CD4-positive, alpha-beta T cell treated with Interleukin-6 for 4 hours (primary cell): ENCODE measurements around the gene SMG6.
A peak's percentile ranks its signal among the peaks of the same experiment; 100 is the strongest.

Source experiments
- DNase-seq: peaks from one replicate; pipeline ENCODE4 v3.0.0-alpha.2; 2020; ENCODE audit warnings: mixed read lengths

Gene SMG6

DNA sequence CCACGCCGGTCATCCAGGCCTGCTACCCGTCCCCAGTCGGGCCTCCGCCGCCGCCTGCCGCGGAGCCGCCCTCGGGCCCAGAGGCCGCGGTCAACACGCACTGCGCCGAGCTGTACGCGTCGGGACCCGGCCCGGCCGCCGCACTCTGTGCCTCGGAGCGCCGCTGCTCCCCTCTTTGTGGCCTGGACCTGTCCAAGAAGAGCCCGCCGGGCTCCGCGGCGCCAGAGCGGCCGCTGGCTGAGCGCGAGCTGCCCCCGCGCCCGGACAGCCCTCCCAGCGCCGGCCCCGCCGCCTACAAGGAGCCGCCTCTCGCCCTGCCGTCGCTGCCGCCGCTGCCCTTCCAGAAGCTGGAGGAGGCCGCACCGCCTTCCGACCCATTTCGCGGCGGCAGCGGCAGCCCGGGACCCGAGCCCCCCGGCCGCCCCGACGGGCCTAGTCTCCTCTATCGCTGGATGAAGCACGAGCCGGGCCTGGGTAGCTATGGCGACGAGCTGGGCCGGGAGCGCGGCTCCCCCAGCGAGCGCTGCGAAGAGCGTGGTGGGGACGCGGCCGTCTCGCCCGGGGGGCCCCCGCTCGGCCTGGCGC is 246.3 kb downstream of the SMG6 start:
- DNase-seq = no peak

DNA sequence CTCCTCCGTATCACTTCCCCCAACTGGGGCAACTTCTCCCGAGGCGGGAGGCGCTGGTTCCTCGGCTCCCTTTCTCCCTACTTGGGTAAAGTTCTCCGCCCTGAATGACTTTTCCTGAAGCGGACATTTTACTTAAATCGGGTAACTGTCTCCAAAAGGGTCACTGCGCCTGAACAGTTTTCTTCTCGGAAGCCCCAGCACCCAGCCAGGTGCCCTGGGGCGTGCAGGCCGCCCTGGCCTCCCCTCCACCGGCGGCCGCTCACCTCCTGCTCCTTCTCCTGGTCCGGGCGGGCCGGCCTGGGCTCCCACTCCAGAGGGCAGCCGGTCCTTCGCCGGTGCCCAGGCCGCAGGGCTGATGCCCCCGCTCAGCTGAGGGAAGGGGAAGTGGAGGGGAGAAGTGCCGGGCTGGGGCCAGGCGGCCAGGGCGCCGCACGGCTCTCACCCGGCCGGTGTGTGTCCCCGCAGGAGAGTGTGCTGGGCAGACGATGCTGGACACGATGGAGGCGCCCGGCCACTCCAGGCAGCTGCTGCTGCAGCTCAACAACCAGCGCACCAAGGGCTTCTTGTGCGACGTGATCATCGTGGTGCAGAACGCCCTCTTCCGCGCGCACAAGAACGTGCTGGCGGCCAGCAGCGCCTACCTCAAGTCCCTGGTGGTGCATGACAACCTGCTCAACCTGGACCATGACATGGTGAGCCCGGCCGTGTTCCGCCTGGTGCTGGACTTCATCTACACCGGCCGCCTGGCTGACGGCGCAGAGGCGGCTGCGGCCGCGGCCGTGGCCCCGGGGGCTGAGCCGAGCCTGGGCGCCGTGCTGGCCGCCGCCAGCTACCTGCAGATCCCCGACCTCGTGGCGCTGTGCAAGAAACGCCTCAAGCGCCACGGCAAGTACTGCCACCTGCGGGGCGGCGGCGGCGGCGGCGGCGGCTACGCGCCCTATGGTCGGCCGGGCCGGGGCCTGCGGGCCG is 247.1 kb downstream of the SMG6 start:
- peak; percentile 68 for DNase-seq

DNA sequence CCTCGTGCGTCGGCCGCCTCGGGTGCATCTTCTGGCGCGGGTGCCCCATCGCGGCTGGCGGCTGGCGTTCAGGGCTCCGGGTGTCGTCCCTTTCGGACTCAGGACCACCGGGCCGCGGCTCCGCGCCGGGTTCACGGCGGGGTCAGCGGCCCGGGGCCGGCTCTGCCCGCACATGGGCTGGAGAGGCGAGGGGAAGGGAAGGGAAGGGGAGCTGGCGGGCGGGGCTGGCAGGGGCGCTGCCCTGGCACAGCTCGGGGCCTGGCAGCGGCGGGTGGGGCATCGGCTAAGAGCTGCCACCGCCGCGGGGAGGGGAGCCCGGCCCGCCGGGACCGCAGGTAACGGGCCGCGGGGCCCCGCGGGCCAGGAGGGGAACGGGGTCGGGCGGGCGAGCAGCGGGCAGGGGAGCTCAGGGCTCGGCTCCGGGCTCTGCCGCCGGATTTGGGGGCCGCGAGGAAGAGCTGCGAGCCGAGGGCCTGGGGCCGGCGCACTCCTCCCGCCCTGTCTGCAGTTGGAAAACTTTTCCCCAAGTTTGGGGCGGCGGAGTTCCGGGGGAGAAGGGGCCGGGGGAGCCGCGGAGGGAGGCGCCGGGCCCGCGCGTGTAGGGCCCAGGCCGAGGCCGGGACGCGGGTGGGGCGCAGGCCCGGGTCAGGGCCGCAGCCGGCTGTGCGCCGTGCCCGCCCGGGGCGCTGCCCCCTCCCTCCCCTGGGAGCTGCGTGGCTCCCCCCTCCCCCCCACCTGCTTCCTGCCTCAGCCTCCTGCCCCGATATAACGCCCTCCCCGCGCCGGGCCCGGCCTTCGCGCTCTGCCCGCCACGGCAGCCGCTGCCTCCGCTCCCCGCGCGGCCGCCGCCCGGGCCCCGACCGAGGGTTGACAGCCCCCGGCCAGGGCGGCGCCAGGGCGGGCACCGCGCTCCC is 248.0 kb downstream of the SMG6 start:
- DNase-seq = peak; percentile 67

DNA sequence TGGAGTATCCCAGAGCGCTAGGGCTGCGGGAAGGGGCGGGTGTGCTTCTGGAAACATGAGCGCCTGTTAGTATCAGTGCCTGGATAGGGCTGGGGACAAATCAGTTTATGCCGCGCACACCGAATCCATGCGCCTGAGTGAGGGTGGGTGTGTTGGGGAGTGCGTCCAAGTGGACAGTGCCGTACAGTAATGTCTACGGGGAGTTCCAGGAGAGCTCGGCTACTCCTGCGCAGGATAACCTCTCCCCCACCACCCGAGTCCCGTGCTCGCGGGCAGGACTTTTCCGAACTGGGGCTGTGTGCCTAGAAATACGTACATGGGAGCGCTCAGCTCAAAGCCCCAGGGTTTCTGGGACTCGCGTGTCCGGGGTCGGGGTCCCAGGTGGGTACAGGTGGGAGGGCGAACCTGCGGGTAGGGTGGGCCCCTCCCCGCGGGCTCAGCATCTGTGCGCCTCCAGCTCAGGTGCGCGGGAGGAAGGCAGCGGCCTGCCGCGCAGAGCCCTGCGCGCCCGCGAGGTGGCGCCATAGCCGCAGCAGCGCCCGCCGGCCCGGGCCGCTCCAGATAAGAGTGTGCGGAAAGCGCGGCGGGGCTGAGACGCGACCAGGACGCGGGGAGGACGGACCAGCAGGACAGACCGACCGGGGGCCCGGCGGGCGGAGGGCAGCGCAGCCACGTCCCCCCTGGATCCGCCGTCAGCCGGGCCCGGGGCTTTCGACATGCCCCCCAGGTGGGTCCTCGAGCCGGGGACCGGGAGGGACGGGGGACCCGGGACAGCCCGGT is 248.9 kb downstream of the SMG6 start, which contains the start of gene HIC1:
Gene HIC1, plus strand, starts transcription at position 592 of the 780 bp plus-strand sequence. CDS start 1,588 bp downstream, outside the sequence.
- peak; percentile 80 for DNase-seq

DNA sequence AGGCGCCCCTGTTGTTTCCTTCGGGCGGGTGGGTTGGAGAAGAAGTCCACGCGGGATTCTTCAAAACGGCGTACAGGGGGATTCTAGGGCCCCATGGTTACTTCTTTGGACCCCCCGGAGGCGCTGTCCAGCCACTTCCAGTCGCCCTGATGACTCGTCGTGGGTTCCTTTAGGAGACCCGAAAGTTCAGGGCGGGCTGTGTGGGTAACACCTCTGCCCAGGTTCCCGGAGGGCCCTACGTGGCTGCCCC is 249.4 kb downstream of the SMG6 start:
- DNase-seq = no peak

DNA sequence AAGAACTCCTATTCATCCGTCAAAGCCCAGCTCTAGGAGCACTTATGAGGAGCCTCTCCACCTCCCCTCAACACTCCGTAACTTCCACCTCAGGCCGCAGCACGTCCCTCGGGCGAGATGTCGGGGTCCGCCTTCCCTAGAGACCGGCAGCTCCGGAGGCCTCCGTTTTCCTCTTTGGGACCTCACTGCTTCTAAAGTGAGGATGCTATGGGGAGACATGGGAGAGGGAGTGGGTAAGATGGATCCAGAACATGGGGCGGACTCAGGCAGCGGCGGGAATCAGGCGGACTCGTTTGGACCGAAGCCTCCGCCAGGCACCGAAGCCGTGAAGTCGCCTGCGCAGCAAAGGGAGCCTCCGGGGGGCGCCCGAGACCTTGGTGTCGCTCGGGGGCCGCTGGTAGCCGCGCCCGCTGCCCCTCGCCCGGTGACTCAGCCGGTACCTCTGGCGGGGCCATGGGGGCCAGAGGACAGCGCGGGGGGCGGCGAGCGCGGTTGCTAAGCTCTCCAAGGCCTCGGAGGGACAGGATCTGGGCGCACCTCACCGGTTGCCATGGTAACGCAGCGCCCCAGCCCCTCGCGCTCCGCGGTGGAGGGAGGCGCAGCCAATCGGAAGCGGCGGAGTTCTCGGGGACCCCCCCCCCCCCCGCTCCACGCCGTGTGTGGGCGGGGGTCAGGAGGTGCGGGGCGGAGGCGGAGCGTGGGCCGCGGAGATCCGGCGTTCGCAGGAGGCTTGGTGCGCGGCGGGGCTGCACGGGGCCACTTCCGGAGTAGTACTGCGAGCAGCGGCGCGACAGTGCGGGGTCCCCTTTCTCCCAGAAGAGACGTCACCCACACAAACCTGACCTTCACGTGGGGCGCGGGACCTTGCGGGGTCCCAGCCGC is 250.0 kb downstream of the SMG6 start:
- peak; percentile 77 for DNase-seq

DNA sequence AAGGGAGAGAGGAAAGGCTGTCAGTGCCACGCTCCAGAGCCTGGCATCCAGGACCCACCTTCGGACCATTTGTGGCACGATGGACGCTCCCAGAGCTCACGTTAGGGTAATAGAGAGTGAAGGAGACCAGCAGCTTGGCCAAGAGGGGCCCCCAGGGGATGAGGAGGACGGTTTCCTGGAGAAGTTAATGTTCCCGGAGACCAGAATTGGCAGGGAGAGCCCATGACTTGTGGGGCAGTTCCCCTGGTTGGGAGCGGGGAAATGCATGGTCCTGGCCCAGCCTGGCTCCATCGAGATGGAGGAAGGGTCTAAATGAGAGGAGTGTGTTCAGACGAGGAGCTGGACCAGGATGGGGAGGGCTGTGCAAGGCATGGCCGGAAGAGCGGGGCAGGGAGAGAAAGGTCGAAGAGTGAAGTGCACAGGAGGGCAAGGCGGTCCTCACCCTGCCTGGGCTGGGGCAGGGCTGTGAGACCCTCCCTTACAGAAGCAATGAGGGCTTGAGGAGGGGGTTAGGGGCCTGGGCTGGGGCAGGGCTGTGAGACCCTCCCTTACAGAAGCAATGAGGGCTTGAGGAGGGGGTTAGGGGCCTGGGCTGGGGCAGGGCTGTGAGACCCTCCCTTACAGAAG is 251.5 kb downstream of the SMG6 start:
- no peak for DNase-seq

DNA sequence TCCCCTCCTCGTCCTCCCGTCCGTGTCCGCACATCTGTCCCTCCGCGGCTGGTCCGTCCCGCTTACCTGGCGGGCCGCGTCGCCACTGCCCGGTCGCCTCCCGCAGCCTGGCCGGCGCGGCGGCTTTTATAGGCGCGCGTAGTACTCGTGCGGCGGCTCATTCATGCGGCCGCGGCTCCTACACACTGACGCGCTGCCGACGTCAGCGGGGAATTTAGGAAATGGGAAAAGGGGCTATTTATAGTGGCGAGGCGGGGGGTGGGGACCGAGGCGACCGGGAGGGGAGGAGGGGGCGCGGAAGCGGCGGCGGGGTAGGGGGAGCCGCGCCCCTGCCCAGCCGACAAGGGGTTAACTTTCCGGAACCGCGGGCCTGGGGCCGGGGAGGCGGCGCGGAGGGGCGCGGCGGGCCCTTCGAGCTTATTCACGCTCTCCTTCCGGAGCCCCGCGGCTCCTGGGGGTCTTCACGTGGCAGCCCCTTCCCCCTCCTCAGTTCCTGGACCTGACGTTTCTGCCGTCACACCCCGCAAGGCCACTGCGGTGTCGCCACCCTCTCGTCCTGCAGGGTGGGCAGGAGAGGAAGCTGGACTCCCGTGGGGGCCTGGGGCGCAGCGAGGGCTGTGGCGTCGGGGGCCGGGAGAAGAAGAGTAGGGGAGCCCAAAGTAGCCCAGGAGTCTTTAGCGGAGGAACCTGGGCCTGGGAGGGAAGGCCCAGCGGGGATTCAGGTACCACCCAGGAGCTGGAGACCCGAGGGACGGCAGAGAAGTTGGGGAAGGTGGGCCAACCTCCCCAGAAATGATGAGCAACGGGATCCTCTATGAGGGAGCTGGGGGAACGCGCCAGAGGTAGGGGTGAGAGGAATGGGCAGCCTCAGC is 252.3 kb downstream of the SMG6 start:
- no peak for DNase-seq

DNA sequence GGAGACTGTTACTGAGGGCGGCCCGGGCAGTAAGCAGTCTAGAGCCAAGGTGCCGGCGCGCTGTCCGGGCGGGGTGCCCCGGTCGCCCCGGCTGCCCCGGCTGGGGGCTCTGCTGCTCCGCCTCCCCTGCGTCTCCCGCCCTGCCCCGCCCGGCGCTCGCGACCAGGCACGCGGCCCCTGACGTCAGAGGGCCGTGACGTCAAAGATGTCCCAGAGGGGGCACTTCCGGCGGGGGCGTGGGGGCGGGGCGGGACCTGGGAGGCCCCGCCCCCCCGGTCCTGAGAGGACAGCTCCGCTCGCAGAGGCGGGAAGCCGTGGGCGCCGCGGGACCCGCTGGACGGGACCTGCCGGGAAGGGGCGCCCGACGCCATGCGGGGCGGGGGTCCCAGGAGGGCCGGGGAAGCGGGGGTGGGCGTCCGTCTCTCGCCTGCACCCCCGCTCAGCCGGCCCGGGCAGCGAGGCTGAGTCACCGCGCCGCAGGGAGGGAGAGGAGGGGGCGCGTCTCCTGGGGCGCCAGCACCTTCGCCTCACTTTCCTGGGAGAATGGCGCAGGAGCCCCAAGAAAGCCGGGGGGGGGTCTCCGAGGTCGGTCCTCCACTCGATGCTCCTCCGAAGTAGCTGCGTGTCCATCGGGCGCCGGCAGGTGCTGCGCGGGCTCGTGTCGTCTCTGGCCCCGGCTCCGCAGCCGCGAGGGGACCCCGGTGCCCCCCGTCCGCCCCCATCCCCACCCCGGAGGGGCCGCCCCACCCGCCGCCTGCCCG is 253.1 kb downstream of the SMG6 start:
- peak; percentile 68 for DNase-seq

DNA sequence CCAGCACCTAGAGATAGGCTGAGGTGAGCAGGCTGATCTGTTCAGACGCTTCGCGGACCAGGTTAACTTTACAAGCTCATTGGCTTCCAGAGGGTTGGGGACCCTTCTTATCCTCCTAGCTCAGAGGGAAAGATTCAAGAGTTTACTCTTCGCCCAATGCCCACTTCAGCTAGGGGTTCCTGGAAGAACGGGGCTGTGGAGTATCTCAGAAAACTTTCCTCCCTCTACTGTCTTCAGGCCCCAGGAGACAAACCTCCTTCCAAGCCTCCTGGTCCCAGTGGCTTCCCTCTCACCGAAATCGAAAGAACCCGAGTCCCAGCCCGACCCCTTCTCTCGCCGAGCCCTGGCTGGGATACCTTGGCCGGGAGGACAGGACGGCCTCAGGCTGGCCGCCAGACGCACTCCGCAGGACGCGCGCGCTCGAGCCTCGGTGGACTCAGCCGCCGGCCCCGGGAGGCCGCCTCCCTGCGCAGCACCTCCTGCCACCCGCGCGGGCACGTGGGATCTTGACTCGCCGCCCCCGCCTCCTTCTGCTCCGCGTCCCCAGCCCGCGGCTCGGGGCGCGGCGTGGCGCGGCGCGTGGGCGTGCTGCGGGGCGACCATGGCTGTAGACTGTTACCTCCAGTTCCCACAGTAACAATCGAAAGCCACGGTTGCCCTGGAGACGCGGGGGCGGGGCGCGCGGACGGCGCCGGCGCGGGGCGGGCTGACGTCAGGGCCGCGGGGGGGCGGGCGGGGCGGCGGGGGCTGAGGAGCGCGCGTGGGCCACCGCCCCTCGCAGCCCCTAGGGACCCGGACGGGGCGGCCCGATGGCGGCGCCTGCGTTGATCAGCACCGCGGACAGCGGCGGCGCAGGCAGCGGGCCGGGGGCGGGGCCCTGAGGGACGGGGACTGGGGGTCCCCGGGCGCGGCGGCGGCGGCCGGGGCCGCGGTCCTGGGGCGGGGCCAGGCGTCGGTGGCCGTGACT is 254.0 kb downstream of the SMG6 start:
- DNase-seq = peak; percentile 89

DNA sequence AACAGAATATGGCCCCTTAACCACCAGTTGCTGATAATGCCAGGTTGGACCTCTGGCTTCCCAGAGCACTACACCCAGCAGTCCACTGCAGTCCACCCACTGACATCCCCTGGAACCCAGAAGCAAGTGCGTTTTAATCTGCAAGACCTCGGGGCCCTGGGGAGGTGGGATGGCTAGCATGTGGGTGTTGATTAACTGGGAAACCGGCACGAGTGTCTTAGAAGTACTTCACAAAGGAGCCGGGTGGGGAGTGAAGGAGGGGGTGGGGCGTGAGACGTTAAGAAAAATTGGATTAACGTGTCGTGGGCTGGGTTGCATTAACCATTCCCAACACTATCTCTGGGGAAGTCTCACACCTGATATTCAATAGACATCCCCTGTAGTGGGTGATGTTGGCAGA is 254.8 kb downstream of the SMG6 start:
- DNase-seq = no peak

DNA sequence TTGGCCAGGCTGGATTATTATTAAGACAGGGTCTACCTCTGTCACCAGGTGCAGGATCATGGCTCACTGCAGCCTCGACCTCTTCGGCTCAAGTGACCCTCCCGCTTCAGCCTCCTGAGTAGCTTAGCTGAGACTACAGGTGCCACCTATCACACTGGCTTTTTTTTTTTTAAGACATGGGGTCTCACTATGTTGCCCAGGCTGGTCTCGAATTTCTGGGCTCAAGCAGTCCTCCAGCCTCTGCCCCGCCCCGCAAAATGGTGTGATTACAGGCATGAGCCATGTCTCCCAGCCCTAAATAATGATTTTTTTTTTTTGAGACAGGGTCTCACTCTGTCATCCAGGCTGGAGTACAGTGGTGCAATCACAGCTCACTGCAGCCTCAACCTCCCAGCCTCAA is 256.0 kb downstream of the SMG6 start:
- no peak for DNase-seq

DNA sequence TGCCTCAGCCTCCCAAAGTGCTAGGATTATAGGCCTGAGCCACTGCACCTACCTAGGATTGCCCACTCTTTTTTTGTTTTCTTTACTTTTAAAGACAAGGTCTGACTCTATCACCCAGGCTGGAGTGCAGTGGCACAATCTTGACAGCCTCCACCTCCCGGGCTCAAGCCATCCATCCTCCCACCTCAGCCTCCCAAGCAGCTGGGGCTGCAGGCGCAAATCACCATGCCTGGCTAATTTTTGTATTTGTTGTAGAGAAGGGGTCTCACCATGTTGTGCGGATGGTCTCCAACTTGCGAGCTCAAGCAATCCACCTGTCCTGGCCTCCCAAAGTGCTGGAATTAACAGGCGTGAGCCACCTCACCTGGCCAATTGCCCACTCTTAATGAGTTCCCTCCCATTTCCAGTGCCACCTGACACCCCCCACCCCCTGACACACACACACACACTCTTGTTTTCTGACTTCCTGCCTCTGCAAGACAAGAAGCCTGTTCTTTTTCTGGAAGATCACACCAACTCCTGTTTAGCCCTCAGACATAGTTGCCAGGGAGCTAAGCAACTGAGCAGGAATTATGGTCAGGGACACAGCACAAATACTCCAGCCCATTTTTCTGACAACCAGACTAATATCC is 259.2 kb downstream of the SMG6 start:
- no peak for DNase-seq

DNA sequence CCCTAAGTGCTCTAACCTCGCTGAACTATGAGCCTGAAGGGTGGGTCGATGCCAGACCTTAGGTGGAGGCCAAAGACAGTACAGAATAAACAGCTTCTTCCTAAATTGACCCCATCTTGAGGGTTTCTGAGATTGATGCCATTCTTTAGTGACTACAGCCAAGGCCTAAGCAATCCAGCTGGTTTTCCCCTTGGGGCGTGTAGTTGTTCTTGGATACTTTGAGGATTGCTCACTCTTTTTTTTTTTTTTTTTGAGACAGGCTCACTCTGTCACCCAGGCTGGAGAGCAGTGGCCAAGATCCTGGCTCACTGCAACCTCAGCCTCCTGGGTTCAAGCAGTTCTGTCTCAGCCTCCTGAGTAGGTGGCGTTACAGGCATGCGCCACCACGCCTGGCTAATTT is 259.8 kb downstream of the SMG6 start:
- DNase-seq = no peak

DNA sequence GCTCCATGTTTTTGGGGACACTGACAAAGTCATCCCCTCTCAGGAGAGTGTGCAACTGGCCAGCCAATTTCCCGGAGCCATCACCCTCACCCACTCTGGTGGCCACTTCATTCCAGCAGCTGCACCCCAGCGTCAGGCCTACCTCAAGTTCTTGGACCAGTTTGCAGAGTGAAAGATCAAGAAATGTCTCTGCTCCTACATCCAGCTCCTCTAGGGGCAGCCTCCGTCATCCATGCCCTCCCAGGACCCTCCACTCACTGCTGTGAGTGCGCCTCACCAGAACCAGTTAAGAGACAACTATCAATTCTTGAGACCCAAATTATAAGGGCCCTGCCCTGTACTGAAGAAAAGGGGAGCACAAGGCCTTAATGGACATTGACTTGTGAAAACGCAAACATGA is 260.7 kb downstream of the SMG6 start:
- no peak for DNase-seq

DNA sequence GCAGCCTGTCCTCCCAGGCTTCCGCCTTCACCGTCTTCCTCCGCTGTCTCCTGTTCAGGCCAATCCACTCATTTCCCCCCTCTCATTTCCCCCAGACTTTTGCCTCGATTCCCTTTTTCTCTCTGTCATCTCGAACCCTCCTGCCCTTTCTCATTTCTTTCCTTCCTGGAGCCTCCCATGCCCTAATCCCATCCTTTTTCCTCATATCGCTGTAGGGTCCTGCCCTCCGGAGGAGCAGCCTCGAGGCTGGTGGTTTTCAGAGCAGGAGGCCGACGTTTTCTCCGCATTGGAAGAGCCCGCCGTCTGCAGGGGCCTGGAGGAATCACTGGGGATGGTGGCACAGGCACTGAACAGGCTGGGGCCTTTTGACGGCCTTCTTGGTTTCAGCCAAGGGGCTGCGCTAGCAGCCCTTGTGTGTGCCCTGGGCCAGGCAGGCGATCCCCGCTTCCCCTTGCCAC is 261.2 kb downstream of the SMG6 start:
- DNase-seq = peak; percentile 29
